ENCODE results near the gene ADAD1. TPM values are rescaled to one million over a fixed set of nuclear protein-coding genes. Genes with fewer than 3 reads are reported as not detected.
"Not testable (repeated sequence)": the region's sequence is repeated elsewhere in the genome, so short reads cannot be mapped to it uniquely, and the experiment has no call there.

ADAD1 gene
- not detected for total RNA-seq

GRCh38 chr4:122378711-122379110 lies at the start of gene ADAD1:
Gene ADAD1 (plus strand): TSS chr4:122379011. CDS start chr4:122380070, 1,059 bp downstream.
- no peaks in the 10 kb centered on the region for H3K4me1 Mint-ChIP-seq (ENCODE audit: low read depth)
- no peaks in the 10 kb centered on the region for H3K27me3 Mint-ChIP-seq (ENCODE audit: low read depth)
- no peak within 1 kb of the TSS for H3K27ac Mint-ChIP-seq
- H3K36me3 Mint-ChIP-seq (ENCODE audit: insufficient read depth in 2 of 2) = no peaks in the 10 kb centered on the region
- H3K9me3 Mint-ChIP-seq = peaks cover 0 to 2% of the 10 kb centered on the region in 2 donors
- no peak for DNase-seq
- no peak for ATAC-seq (replicated peaks in 1 of 2)
- no peak within 1 kb of the TSS for H3K4me3 Mint-ChIP-seq

- ATAC-seq (replicated peaks in 1 of 2) = no peak
- H3K36me3 Mint-ChIP-seq (ENCODE audit: insufficient read depth in 2 of 2) = peaks cover 4 to 14% of the 10 kb centered on the region in 2 donors
- no peaks in the 10 kb centered on the region for H3K27me3 Mint-ChIP-seq (ENCODE audit: low read depth)
- no peaks in the 10 kb centered on the region for H3K9me3 Mint-ChIP-seq
- peaks cover 5% of the 10 kb centered on the region for H3K4me1 Mint-ChIP-seq (ENCODE audit: low read depth)
- H3K27ac Mint-ChIP-seq = no peak overlapping the region
- no peak overlapping the region for H3K4me3 Mint-ChIP-seq
- no peak for DNase-seq
Measured at GRCh38 chr4:122329876-122330565, 48.8 kb upstream of the ADAD1 start.

- peaks cover 7 to 17% of the 10 kb centered on the region in 2 donors for H3K36me3 Mint-ChIP-seq (ENCODE audit: insufficient read depth in 2 of 2)
- H3K27me3 Mint-ChIP-seq (ENCODE audit: low read depth) = no peaks in the 10 kb centered on the region
Measured at GRCh38 chr4:122331195-122331594, 47.6 kb upstream of the ADAD1 start.

GRCh38 chr4:122334828-122335227 lies 44.0 kb upstream of the ADAD1 start:
- Mint-ChIP-seq H3K27ac (no peak overlapping the region), H3K4me3 (no peak overlapping the region), H3K4me1 (ENCODE audit: low read depth) (peaks cover 5% of the 10 kb centered on the region), H3K27me3 (ENCODE audit: low read depth) (no peaks in the 10 kb centered on the region), H3K36me3 (ENCODE audit: insufficient read depth in 2 of 2) (peaks cover 4 to 16% of the 10 kb centered on the region in 2 donors), H3K9me3 (no peaks in the 10 kb centered on the region)
- DNase-seq = no peak
- no peak for ATAC-seq (replicated peaks in 1 of 2)

More at GRCh38 chr4:122331195-122331594, 47.6 kb upstream of the ADAD1 start:
- DNase-seq = no peak
- no peak overlapping the region for H3K4me3 Mint-ChIP-seq
- no peak overlapping the region for H3K27ac Mint-ChIP-seq
- H3K4me1 Mint-ChIP-seq (ENCODE audit: low read depth) = peaks cover 5% of the 10 kb centered on the region
- no peak for ATAC-seq (replicated peaks in 1 of 2)
- H3K9me3 Mint-ChIP-seq = no peaks in the 10 kb centered on the region

- no peak overlapping the region for H3K27ac Mint-ChIP-seq
- no peak for DNase-seq
- H3K4me1 Mint-ChIP-seq (ENCODE audit: low read depth) = no peaks in the 10 kb centered on the region
- H3K27me3 Mint-ChIP-seq (ENCODE audit: low read depth) = no peaks in the 10 kb centered on the region
- no peak for ATAC-seq (replicated peaks in 1 of 2)
- H3K36me3 Mint-ChIP-seq (ENCODE audit: insufficient read depth in 2 of 2) = peaks cover 0 to 4% of the 10 kb centered on the region in 2 donors
- no peaks in the 10 kb centered on the region for H3K9me3 Mint-ChIP-seq
- H3K4me3 Mint-ChIP-seq = no peak overlapping the region
Measured at GRCh38 chr4:122341886-122342285, 36.9 kb upstream of the ADAD1 start.

GRCh38 chr4:122346036-122346435 lies 32.8 kb upstream of the ADAD1 start:
- no peaks in the 10 kb centered on the region for H3K27me3 Mint-ChIP-seq (ENCODE audit: low read depth)
- ATAC-seq (replicated peaks in 1 of 2) (no peak), DNase-seq (no peak)
- no peaks in the 10 kb centered on the region for H3K4me1 Mint-ChIP-seq (ENCODE audit: low read depth)
- H3K9me3 Mint-ChIP-seq = no peaks in the 10 kb centered on the region
- H3K4me3 Mint-ChIP-seq = no peak overlapping the region
- H3K27ac Mint-ChIP-seq = no peak overlapping the region
- H3K36me3 Mint-ChIP-seq (ENCODE audit: insufficient read depth in 2 of 2) = peaks cover 10 to 13% of the 10 kb centered on the region in 2 donors

GRCh38 chr4:122346503-122346902 lies 32.3 kb upstream of the ADAD1 start:
- Mint-ChIP-seq H3K4me1 (ENCODE audit: low read depth) (no peaks in the 10 kb centered on the region), H3K9me3 (no peaks in the 10 kb centered on the region), H3K36me3 (ENCODE audit: insufficient read depth in 2 of 2) (peaks cover 10 to 13% of the 10 kb centered on the region in 2 donors), H3K27ac (no peak overlapping the region), H3K4me3 (no peak overlapping the region), H3K27me3 (ENCODE audit: low read depth) (no peaks in the 10 kb centered on the region)
- ATAC-seq (replicated peaks in 1 of 2) (no peak), DNase-seq (no peak)

GRCh38 chr4:122356317-122356808 lies 22.4 kb upstream of the ADAD1 start:
- Mint-ChIP-seq H3K27me3 (ENCODE audit: low read depth) (no peaks in the 10 kb centered on the region), H3K9me3 (no peaks in the 10 kb centered on the region), H3K36me3 (ENCODE audit: insufficient read depth in 2 of 2) (peaks cover 0 to 5% of the 10 kb centered on the region in 2 donors), H3K4me3 (no peak overlapping the region), H3K27ac (no peak overlapping the region), H3K4me1 (ENCODE audit: low read depth) (no peaks in the 10 kb centered on the region)
- ATAC-seq (replicated peaks in 1 of 2) (no peak), DNase-seq (no peak)

- H3K4me1 Mint-ChIP-seq (ENCODE audit: low read depth) = no peaks in the 10 kb centered on the region
- H3K4me3 Mint-ChIP-seq = no peak overlapping the region
- H3K27me3 Mint-ChIP-seq (ENCODE audit: low read depth) = no peaks in the 10 kb centered on the region
- no peak for ATAC-seq (replicated peaks in 1 of 2)
- no peak for DNase-seq
- H3K36me3 Mint-ChIP-seq (ENCODE audit: insufficient read depth in 2 of 2) = peaks cover 1 to 11% of the 10 kb centered on the region in 2 donors
- no peak overlapping the region for H3K27ac Mint-ChIP-seq
- peaks cover 0 to 2% of the 10 kb centered on the region in 2 donors for H3K9me3 Mint-ChIP-seq
Measured at GRCh38 chr4:122360754-122361153, 18.1 kb upstream of the ADAD1 start.

- Mint-ChIP-seq H3K4me3 (no peak overlapping the region), H3K27me3 (ENCODE audit: low read depth) (no peaks in the 10 kb centered on the region), H3K4me1 (ENCODE audit: low read depth) (no peaks in the 10 kb centered on the region), H3K36me3 (ENCODE audit: insufficient read depth in 2 of 2) (peaks cover 12 to 30% of the 10 kb centered on the region in 2 donors), H3K9me3 (peaks cover 14 to 16% of the 10 kb centered on the region in 2 donors), H3K27ac (no peak overlapping the region)
- ATAC-seq (replicated peaks in 1 of 2) = no peak
- DNase-seq = no peak
Measured at GRCh38 chr4:122364700-122365404, 14.0 kb upstream of the ADAD1 start.

- H3K36me3 Mint-ChIP-seq (ENCODE audit: insufficient read depth in 2 of 2) = peaks cover 12 to 20% of the 10 kb centered on the region in 2 donors
- H3K9me3 Mint-ChIP-seq = peaks cover 14 to 16% of the 10 kb centered on the region in 2 donors
- H3K27me3 Mint-ChIP-seq (ENCODE audit: low read depth); H3K4me1 Mint-ChIP-seq (ENCODE audit: low read depth); H3K4me3 Mint-ChIP-seq; DNase-seq; H3K27ac Mint-ChIP-seq; ATAC-seq (replicated peaks in 1 of 2): not testable (repeated sequence)
Measured at GRCh38 chr4:122368786-122369185, 10.0 kb upstream of the ADAD1 start.

GRCh38 chr4:122377352-122377751 lies 1.5 kb upstream of the ADAD1 start:
- no peak for DNase-seq
- Mint-ChIP-seq H3K4me1 (ENCODE audit: low read depth) (no peaks in the 10 kb centered on the region), H3K4me3 (no peak overlapping the region), H3K36me3 (ENCODE audit: insufficient read depth in 2 of 2) (no peaks in the 10 kb centered on the region), H3K27ac (no peak overlapping the region), H3K27me3 (ENCODE audit: low read depth) (no peaks in the 10 kb centered on the region), H3K9me3 (peaks cover 0 to 2% of the 10 kb centered on the region in 2 donors)
- no peak for ATAC-seq (replicated peaks in 1 of 2)

- peaks cover 0 to 2% of the 10 kb centered on the region in 2 donors for H3K9me3 Mint-ChIP-seq
- H3K4me3 Mint-ChIP-seq = no peak overlapping the region
- DNase-seq (no peak), ATAC-seq (replicated peaks in 1 of 2) (no peak)
- H3K36me3 Mint-ChIP-seq (ENCODE audit: insufficient read depth in 2 of 2) = no peaks in the 10 kb centered on the region
- H3K4me1 Mint-ChIP-seq (ENCODE audit: low read depth) = no peaks in the 10 kb centered on the region
- no peaks in the 10 kb centered on the region for H3K27me3 Mint-ChIP-seq (ENCODE audit: low read depth)
- no peak overlapping the region for H3K27ac Mint-ChIP-seq
Measured at GRCh38 chr4:122379239-122379638, 428 bp downstream of the ADAD1 start.

Data from activated T-cell treated with anti-CD3 and anti-CD28 coated beads, Interleukin-2, amount 50 U/mL, for 72 hours (primary cell).